ENCODE results near the gene LEMD3.
"Not testable (repeated sequence)": the region's sequence is repeated elsewhere in the genome, so short reads cannot be mapped to it uniquely, and the experiment has no call there.

LEMD3 gene

DNA sequence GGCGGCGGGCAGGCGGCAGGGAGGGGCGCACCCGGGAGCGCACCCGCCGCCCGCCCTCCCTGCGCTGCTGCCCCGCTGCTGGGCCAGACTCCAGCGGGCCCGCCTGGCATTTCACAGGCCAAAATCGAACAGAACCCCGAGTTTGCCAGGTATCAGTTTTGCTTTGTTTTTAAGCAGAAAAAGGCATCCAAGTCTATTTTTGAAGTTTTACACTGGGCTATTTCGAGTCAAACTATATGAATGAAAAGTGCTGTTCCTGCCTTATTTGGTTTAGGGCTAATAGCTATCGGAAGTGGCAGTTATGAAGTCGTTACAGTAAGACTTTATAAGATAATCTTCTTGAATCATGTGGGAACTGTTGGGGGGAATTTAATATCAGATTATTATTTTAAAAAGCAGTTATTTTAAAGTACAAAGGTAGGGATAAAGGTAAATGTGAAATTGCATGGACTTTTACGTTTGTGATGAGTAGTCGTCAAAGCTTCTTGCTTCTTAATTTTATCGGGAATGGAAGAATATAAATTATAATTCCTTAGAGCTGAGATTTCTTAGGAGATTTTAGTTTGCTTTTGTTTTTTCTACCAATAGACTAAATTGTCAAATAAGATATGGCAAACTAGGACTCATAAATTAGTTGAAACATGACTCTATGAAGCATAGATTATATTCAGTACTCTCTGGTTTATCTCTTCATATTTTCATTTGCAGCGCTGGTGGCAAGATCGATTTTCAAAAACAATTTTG, 110.2 kb downstream of the LEMD3 start:
- no peak for DNase-seq (ENCODE audit: low spot score)

DNA sequence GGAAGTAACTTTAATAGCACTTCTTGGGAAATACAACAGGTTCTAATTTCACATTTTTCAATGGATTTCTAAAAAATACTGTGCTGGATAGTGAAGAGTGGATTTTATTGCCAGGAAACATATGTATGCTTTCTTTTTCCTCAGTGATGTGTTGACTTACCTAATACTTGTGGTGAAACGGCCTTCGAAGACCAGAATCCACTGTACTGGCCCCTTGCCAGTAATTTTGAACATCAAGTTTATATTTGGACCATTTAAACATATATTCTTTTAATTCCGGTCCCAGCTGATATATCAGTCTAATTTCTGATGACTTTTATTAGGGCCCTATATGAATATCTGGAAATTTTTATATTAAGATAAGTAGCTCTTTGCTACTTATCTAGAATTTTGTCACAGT, 110.9 kb downstream of the LEMD3 start:
- no peak for DNase-seq (ENCODE audit: low spot score)

DNA sequence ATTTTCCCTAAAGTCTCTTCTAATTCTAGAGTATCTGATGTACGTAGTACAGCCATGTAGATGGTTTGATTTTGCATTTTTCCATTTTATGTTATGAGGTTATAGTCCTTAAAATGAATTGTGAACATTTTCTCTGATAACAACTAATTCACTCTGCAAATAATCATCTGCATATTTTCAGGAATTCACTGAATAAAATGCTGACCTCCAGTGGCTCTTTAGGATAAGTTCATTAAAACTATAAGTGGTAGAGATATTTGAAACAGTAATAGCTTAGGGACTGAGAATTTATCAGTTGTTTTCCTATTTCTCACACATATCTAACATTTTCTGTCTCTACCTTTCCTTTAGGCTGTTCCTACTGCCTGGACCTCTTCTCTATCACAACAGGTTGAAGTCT, 113.5 kb downstream of the LEMD3 start:
- no peak for DNase-seq (ENCODE audit: low spot score)

DNA sequence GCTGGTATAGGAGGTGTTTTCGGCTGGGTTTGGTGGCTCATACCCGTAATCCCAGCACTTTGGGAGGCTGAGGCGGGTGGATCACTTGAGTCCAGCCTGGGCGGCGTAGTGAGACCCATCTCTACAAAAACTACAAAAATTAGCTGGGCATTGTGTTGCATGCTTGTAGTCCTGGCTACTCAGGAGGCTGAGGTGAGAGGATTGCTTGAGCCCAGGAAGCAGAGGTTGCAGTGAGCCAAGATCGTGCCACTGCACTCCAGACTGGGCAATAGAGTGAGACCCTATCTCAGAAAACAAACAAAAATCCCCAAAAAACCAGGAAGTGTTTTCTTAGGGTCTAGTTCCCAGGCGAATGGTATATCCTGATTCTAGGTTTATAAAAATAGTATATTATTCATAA, 116.1 kb downstream of the LEMD3 start:
- not testable (repeated sequence) for DNase-seq (ENCODE audit: low spot score)

DNA sequence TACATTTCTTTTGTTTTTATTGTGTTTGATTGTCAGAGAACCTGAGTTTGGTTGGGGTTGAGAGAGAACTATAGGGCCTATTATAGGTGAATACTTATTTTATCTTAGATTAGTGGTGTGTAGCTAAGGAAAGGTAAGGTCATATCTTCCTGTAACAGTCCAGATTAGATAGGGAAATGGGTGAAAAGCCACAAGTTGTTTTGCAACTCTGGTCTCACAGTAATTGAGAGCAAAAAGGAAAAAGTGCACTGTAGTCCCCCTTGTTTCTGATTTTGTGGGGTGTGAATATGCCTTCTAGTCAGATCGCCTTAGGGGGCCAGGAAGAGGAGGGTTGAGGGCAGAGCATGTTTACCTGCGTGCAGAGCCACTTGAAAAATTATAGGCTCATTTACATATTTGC, 118.0 kb downstream of the LEMD3 start:
- no peak for DNase-seq (ENCODE audit: low spot score)

DNA sequence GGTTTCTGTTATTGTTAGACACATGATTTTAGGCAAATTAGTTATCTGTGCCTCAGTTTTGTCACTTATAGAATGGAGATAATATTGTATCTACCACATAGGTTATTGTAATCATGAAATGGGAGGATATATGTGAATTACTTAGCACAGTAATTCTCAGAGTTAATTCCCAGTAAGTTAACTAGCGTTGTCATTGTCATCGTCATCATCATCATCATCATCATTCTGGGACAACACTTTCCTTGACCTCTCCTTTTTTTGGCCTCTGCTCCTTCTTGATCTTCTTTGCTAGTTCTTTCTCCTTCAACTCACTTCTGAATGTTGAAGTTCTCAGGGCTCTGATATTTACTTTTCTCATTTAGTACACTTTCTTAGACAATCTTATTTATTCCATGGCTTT, 122.9 kb downstream of the LEMD3 start:
- no peak for DNase-seq (ENCODE audit: low spot score)

DNA sequence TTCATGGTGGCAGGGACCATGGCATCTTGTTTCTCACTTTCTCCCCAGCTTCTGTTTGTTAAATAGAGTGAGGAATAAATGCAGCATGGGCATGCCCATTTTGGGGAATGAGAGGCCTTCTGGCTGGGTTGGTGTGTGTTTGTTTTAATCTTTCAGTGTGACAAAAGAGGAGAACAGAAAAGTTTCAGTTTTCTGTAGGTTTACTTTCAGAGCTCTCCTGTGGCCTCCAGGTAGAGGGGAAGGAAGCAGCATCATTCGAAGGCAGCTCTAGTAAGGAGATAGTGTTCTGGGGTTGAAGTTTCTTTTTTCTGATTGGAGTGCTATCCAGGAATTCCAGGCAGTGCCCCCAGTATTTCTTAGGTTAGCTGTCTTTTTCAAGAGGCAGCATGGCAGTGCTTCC, 124.4 kb downstream of the LEMD3 start:
- no peak for DNase-seq (ENCODE audit: low spot score)

DNA sequence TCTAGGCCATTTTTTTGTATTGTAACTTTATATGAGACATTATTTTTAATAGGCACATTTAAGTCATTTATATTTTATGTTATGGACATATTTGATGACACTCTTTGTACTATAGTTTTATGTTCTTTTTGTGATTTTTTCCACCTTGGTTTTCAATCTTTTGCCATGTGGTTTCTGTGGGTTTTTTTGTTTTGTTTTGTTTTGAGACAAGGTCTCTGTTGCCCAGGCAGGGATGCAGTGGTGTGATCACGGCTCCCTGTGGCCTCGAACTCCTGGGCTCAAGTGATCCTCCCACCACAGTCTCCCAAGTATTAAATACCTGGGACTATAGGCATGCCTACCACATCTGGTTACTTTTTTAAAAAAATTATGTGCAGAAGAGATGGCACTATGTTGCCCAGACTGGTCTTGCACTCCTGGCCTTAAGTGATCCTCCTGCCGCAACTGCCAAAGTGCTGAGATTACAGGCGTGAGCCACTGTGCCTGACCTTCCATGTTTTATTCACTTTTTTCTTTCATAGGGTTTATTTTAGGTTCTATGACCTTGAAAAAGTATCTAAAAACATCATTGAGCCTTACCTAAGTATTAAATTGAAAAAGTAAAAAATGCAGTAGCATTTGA, 125.4 kb downstream of the LEMD3 start:
- no peak for DNase-seq (ENCODE audit: low spot score)

DNA sequence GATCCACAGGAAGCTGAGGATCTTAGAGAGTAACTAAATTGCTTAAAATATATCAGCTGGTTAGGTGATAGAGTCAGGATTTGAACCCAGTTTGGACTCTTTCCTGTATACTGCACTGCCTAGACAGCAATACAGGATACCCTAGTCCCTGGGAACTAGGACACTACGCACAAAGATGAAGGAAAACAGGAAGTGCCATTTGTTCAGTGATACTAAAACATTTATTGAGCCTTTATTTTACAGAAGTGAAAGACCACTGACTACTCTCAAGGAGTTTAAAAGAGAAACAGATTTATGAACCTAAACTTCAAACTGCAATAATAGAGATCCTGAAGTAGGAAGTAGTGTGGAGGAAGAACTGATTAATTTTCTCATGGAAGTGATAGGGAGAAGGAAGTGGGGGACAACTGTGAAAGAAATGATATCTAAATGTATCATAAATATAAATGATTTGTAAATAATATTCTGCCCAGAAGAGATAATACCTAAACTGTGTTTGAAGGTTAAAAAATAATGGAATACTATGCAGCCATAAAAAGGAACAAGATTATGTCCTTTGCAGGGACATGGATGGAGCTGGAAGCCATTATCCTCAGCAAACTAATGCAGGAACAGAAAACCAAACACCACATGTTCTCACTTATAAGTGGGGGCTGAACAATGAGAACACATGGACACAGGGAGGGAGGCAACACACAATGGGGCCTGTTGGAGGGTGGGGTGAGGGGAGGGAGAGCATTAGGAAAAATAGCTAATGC, 127.3 kb downstream of the LEMD3 start:
- DNase-seq (ENCODE audit: low spot score): no peak
